OCI-LY1 (cell line): Measurements from ENCODE around the gene ADGRV1.

Experiments
- EZH2 ChIP-seq: fragments of 200-600 bp; sonication (generic), shearing (Covaris generic); IDR thresholded peaks from 2 replicates; pipeline ENCODE4 v1.8.0; 2017; ENCODE audit warnings: borderline replicate concordance, mixed run types, mild to moderate bottlenecking, antibody characterized with exemption, low read length, moderate library complexity, mixed read lengths
- TF ChIP-seq, protein P1 (sequence below): fragments of 200-600 bp; sonication (generic), shearing (Covaris generic); IDR thresholded peaks from 2 replicates; pipeline ENCODE4 v1.5.1; 2017; ENCODE audit warnings: mild to moderate bottlenecking, antibody characterized with exemption, low read length, moderate library complexity, mixed read lengths

DNA sequence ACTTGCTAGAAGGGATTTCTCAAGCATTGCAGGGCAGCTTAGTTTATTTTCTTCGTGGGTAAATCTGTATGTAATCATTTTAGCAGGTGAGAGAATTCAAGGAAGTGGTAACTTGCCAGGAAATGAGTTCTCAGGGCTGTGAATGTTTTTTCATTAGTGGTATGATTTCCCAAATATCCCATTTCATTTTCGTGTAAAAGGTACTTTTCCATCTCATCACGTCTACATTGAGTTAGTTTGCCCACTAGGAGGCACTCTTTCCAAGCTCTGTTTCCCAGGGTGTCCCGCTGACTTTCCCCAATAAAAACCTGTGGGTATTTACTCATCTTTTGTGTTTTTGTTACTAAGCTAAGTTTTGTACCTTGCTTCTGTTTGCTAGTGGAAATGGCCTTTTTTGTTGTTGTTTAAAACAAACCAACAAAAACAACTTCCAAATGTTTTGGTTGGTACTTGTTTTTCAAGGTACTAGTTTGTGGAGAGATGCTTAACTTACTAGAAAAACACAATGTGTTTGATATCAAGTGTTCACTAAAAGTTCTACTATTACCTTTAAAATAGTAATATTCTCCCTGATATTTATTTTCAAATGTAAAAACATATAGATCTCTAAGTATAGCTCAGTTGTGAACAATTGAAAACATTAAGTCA is 373.6 kb downstream of the ADGRV1 start:
- TF ChIP-seq, protein P1, sequence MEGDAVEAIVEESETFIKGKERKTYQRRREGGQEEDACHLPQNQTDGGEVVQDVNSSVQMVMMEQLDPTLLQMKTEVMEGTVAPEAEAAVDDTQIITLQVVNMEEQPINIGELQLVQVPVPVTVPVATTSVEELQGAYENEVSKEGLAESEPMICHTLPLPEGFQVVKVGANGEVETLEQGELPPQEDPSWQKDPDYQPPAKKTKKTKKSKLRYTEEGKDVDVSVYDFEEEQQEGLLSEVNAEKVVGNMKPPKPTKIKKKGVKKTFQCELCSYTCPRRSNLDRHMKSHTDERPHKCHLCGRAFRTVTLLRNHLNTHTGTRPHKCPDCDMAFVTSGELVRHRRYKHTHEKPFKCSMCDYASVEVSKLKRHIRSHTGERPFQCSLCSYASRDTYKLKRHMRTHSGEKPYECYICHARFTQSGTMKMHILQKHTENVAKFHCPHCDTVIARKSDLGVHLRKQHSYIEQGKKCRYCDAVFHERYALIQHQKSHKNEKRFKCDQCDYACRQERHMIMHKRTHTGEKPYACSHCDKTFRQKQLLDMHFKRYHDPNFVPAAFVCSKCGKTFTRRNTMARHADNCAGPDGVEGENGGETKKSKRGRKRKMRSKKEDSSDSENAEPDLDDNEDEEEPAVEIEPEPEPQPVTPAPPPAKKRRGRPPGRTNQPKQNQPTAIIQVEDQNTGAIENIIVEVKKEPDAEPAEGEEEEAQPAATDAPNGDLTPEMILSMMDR, result peak; percentile 66
- TF ChIP-seq EZH2, result no peak
